Esophagus (tissue), 2 donors: Measurements from ENCODE around the gene PIP4K2C. TPM values are rescaled to one million over a fixed set of nuclear protein-coding genes. Genes with fewer than 3 reads are reported as not detected.
"Not testable (repeated sequence)": the region's sequence is repeated elsewhere in the genome, so short reads cannot be mapped to it uniquely, and the experiment has no call there.

Source experiments
- H3K27ac ChIP-seq, 2 donors: one replicate each; pipeline ENCODE4 v1.5.1; 2013; ENCODE audit warnings: low read depth in 2 of 2, mild to moderate bottlenecking in 2 of 2, inconsistent platforms in 1 of 2, low read length in 1 of 2, moderate library complexity in 1 of 2
- H3K27me3 ChIP-seq, 2 donors: one replicate each; pipeline ENCODE4 v1.6.1; 2013; ENCODE audit warnings: low read length in 2 of 2, control low read depth in 1 of 2, mild to moderate bottlenecking in 1 of 2; ENCODE audit not compliant: insufficient read depth in 2 of 2, control insufficient read depth in 1 of 2
- H3K36me3 ChIP-seq, 2 donors: one replicate each; pipeline ENCODE4 v1.6.1; 2013; ENCODE audit warnings: low read length in 1 of 2; ENCODE audit not compliant: control insufficient read depth in 2 of 2, insufficient read depth in 2 of 2
- H3K4me1 ChIP-seq, 2 donors: one replicate each; pipeline ENCODE4 v1.6.1; 2013; ENCODE audit warnings: low read length in 1 of 2; ENCODE audit not compliant: control insufficient read depth in 2 of 2, insufficient read depth in 2 of 2
- H3K4me3 ChIP-seq, 2 donors: one replicate each; pipeline ENCODE4 v1.5.1; 2013; ENCODE audit warnings: low read length in 2 of 2, mild to moderate bottlenecking in 2 of 2, low read depth in 1 of 2, moderate library complexity in 1 of 2
- H3K9me3 ChIP-seq, 2 donors: one replicate each; pipeline ENCODE4 v1.6.1; 2013; ENCODE audit warnings: mild to moderate bottlenecking in 2 of 2, low read depth in 1 of 2, low read length in 1 of 2, moderate library complexity in 1 of 2; ENCODE audit not compliant: control insufficient read depth in 2 of 2, insufficient read depth in 1 of 2
- WGBS, 2 donors: extraction: QIAGEN DNeasy Blood & Tissue Kit; methylation state at CpG; one replicate each; pipeline ENCODE4 v1.1.7; 2013; 5-methylcytosine and 5-hydroxymethylcytosine counted together
- polyA plus RNA-seq, 2 donors: library from polyadenylated mRNA; stranded (reverse); fragments of 200-250 nt; gene quantifications; one replicate each; pipeline ENCODE4 v1.2.3, GENCODE V29; 2013
- donor health status: healthy with polysubstance abuse.
- donor health status: Bipolar disorder and iron deficiency.

PIP4K2C gene
- polyA plus RNA-seq, 2 donors: 9.4 to 20.3 TPM

- 89 to 90% methylated on average over 10 of the region's 10 CpGs for WGBS, 2 donors
- no peak overlapping the region for H3K27ac ChIP-seq
- peaks cover 4 to 6% of the 10 kb centered on the region in 2 donors for H3K4me1 ChIP-seq
- H3K9me3 ChIP-seq: no peaks in the 10 kb centered on the region
- H3K36me3 ChIP-seq: peaks cover 0 to 2% of the 10 kb centered on the region in 2 donors
- no peak overlapping the region for H3K4me3 ChIP-seq
- no peaks in the 10 kb centered on the region for H3K27me3 ChIP-seq
Observed at GRCh38 chr12:57612711-57613426, 21.9 kb downstream of the PIP4K2C start.

GRCh38 chr12:57613427-57614109, 22.6 kb downstream of the PIP4K2C start:
- peaks cover 4 to 6% of the 10 kb centered on the region in 2 donors for H3K4me1 ChIP-seq
- no peaks in the 10 kb centered on the region for H3K27me3 ChIP-seq
- no peaks in the 10 kb centered on the region for H3K9me3 ChIP-seq
- no peak overlapping the region for H3K4me3 ChIP-seq
- no peaks in the 10 kb centered on the region for H3K36me3 ChIP-seq
- H3K27ac ChIP-seq: no peak overlapping the region
- 80 to 87% methylated on average over 10 of the region's 10 CpGs for WGBS, 2 donors

- H3K27ac ChIP-seq: no peak overlapping the region
- H3K4me3 ChIP-seq: no peak overlapping the region
- no peaks in the 10 kb centered on the region for H3K9me3 ChIP-seq
- peaks cover 6% of the 10 kb centered on the region in 2 donors for H3K4me1 ChIP-seq
- 52 to 55% methylated on average over 14 of the region's 14 CpGs for WGBS, 2 donors
- no peaks in the 10 kb centered on the region for H3K36me3 ChIP-seq
- no peaks in the 10 kb centered on the region for H3K27me3 ChIP-seq
Observed at GRCh38 chr12:57614178-57614947, 23.4 kb downstream of the PIP4K2C start.

- H3K27me3 ChIP-seq: peaks cover 0 to 2% of the 10 kb centered on the region in 2 donors
- peaks cover 6 to 8% of the 10 kb centered on the region in 2 donors for H3K4me1 ChIP-seq
- no peaks in the 10 kb centered on the region for H3K36me3 ChIP-seq
- WGBS, 2 donors: 82 to 83% methylated on average over 11 of the region's 11 CpGs
- no peak overlapping the region for H3K4me3 ChIP-seq
- H3K27ac ChIP-seq: no peak overlapping the region
- H3K9me3 ChIP-seq: no peaks in the 10 kb centered on the region
Observed at GRCh38 chr12:57614948-57615500, 24.0 kb downstream of the PIP4K2C start.

- Histone ChIP-seq H3K27ac (no peak overlapping the region), H3K9me3 (no peaks in the 10 kb centered on the region), H3K4me1 (peaks cover 6 to 8% of the 10 kb centered on the region in 2 donors), H3K4me3 (no peak overlapping the region), H3K36me3 (no peaks in the 10 kb centered on the region), H3K27me3 (peaks cover 0 to 4% of the 10 kb centered on the region in 2 donors)
- 84 to 91% methylated on average over 5 of the region's 5 CpGs for WGBS, 2 donors
Observed at GRCh38 chr12:57615637-57616036, 24.6 kb downstream of the PIP4K2C start.

GRCh38 chr12:57616383-57617101, 25.6 kb downstream of the PIP4K2C start:
- Histone ChIP-seq H3K36me3 (no peaks in the 10 kb centered on the region), H3K9me3 (peaks cover 0 to 2% of the 10 kb centered on the region in 2 donors), H3K4me1 (peaks cover 2 to 9% of the 10 kb centered on the region in 2 donors), H3K4me3 (no peak overlapping the region), H3K27ac (no peak overlapping the region), H3K27me3 (peaks cover 0 to 4% of the 10 kb centered on the region in 2 donors)
- WGBS, 2 donors: 68 to 81% methylated on average over 3 of the region's 3 CpGs

- WGBS, 2 donors: 62 to 64% methylated on average over 11 of the region's 11 CpGs
- no peak overlapping the region for H3K4me3 ChIP-seq
- H3K9me3 ChIP-seq: peaks cover 0 to 2% of the 10 kb centered on the region in 2 donors
- H3K4me1 ChIP-seq: peaks cover 2 to 11% of the 10 kb centered on the region in 2 donors
- H3K27ac ChIP-seq: no peak overlapping the region
- H3K36me3 ChIP-seq: no peaks in the 10 kb centered on the region
- H3K27me3 ChIP-seq: peaks cover 0 to 8% of the 10 kb centered on the region in 2 donors
Observed at GRCh38 chr12:57617942-57618341, 26.9 kb downstream of the PIP4K2C start.

- not testable (repeated sequence) for H3K27me3 ChIP-seq
- WGBS, 2 donors: 91 to 93% methylated on average over 6 of the region's 6 CpGs
Observed at GRCh38 chr12:57618431-57618830, 27.4 kb downstream of the PIP4K2C start.

GRCh38 chr12:57618966-57619433, 28.0 kb downstream of the PIP4K2C start:
- H3K27me3 ChIP-seq: peaks cover 0 to 8% of the 10 kb centered on the region in 2 donors
- no peaks in the 10 kb centered on the region for H3K36me3 ChIP-seq
- H3K27ac ChIP-seq: no peak overlapping the region
- peaks cover 2 to 11% of the 10 kb centered on the region in 2 donors for H3K4me1 ChIP-seq
- WGBS, 2 donors: 59 to 62% methylated on average over 16 of the region's 16 CpGs
- H3K9me3 ChIP-seq: peaks cover 0 to 4% of the 10 kb centered on the region in 2 donors
- no peak overlapping the region for H3K4me3 ChIP-seq

More at GRCh38 chr12:57618431-57618830, 27.4 kb downstream of the PIP4K2C start:
- not testable (repeated sequence) for H3K36me3 ChIP-seq, H3K9me3 ChIP-seq, H3K4me3 ChIP-seq, H3K27ac ChIP-seq
- H3K4me1 ChIP-seq: peaks cover 2 to 11% of the 10 kb centered on the region in 2 donors
